Measurements from ENCODE around the gene ARHGEF37.

- TF ChIP-seq, protein P1, sequence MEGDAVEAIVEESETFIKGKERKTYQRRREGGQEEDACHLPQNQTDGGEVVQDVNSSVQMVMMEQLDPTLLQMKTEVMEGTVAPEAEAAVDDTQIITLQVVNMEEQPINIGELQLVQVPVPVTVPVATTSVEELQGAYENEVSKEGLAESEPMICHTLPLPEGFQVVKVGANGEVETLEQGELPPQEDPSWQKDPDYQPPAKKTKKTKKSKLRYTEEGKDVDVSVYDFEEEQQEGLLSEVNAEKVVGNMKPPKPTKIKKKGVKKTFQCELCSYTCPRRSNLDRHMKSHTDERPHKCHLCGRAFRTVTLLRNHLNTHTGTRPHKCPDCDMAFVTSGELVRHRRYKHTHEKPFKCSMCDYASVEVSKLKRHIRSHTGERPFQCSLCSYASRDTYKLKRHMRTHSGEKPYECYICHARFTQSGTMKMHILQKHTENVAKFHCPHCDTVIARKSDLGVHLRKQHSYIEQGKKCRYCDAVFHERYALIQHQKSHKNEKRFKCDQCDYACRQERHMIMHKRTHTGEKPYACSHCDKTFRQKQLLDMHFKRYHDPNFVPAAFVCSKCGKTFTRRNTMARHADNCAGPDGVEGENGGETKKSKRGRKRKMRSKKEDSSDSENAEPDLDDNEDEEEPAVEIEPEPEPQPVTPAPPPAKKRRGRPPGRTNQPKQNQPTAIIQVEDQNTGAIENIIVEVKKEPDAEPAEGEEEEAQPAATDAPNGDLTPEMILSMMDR (IDR thresholded peaks at IDR 0.05), result no peak
- no peak for TF ChIP-seq ZFX (IDR thresholded peaks at IDR 0.05; ENCODE audit: borderline replicate concordance)
Observed at GRCh38 chr5:149550594-149551226, 30.6 kb upstream of the ARHGEF37 start.
